Neural cell (in vitro differentiated cells): ENCODE data around the gene H6PD. TPM values are rescaled to one million over a fixed set of nuclear protein-coding genes. Genes with fewer than 3 reads are reported as not detected.

ENCODE experiments used
- H2AFZ ChIP-seq: fragments of 200-600, 300-800 bp; sonication (generic), shearing (Covaris generic); 2 replicates; pipeline ENCODE4 v1.6.0; 2014; ENCODE audit warnings: low read depth, mild to moderate bottlenecking, antibody characterized with exemption, low read length, moderate library complexity
- H3F3A ChIP-seq: fragments of 200-600 bp; shearing (Covaris generic); 2 replicates; pipeline ENCODE4 v1.6.1; 2016; ENCODE audit warnings: mild to moderate bottlenecking, moderate library complexity, mixed read lengths, antibody characterized with exemption, low read length; ENCODE audit not compliant: insufficient read depth, poor library complexity, severe bottlenecking
- H3K27ac ChIP-seq: fragments of 200-600, 300-800 bp; sonication (generic), shearing (Covaris generic); 2 replicates; pipeline ENCODE4 v1.5.1; 2014; ENCODE audit warnings: mild to moderate bottlenecking, low read length, moderate library complexity
- H3K27me3 ChIP-seq: fragments of 300-800, 200-600 bp; sonication (generic), shearing (Covaris generic); 2 replicates; pipeline ENCODE4 v1.6.0; 2014; ENCODE audit warnings: mild to moderate bottlenecking, low read depth, low read length, moderate library complexity; ENCODE audit not compliant: insufficient read depth
- H3K36me3 ChIP-seq: fragments of 300-800, 200-600 bp; sonication (generic), shearing (Covaris generic); 2 replicates; pipeline ENCODE4 v1.5.1; 2014; ENCODE audit warnings: mild to moderate bottlenecking, antibody characterized with exemption, low read length, moderate library complexity; ENCODE audit not compliant: insufficient read depth
- H3K4me2 ChIP-seq: fragments of 300-800, 200-600 bp; sonication (generic), shearing (Covaris generic); 2 replicates; pipeline ENCODE4 v1.6.0; 2014; ENCODE audit warnings: mild to moderate bottlenecking, low read length
- H3K4me3 ChIP-seq: fragments of 300-800, 200-600 bp; sonication (generic), shearing (Covaris generic); 2 replicates; pipeline ENCODE4 v1.5.1; 2014; ENCODE audit warnings: mild to moderate bottlenecking, low read length, moderate library complexity
- H3K79me2 ChIP-seq: fragments of 200-600 bp; shearing (Covaris generic); replicated peaks from 2 replicates; pipeline ENCODE4 v1.6.0; 2014; ENCODE audit warnings: mild to moderate bottlenecking, low read length, moderate library complexity; ENCODE audit not compliant: insufficient read depth
- H3K9ac ChIP-seq: fragments of 300-800, 200-600 bp; sonication (generic), shearing (Covaris generic); 2 replicates; pipeline ENCODE4 v1.6.1; 2016; ENCODE audit warnings: mild to moderate bottlenecking, low read length, mixed read lengths
- H3K9me2 ChIP-seq: fragments of 200-600 bp; shearing (Covaris generic); 2 replicates; pipeline ENCODE4 v1.6.1; 2016; ENCODE audit warnings: mild to moderate bottlenecking, low read length, mixed read lengths; ENCODE audit not compliant: insufficient read depth
- H3K9me3 ChIP-seq: fragments of 200-600, 300-800 bp; sonication (generic), shearing (Covaris generic); 2 replicates; pipeline ENCODE4 v1.6.1; 2016; ENCODE audit warnings: mild to moderate bottlenecking, mixed run types, low read length, moderate library complexity, mixed read lengths
- H4K20me1 ChIP-seq: fragments of 200-600 bp; shearing (Covaris generic); 2 replicates; pipeline ENCODE4 v1.6.1; 2016; ENCODE audit warnings: mild to moderate bottlenecking, mixed run types; ENCODE audit not compliant: insufficient read depth
- EP300 ChIP-seq: fragments of 450-650 bp; conservative IDR thresholded peaks from 2 replicates; pipeline ENCODE4 v1.6.1; 2014; ENCODE audit warnings: antibody characterized with exemption, mild to moderate bottlenecking, moderate library complexity; ENCODE audit not compliant: poor library complexity, severe bottlenecking
- EZH2 ChIP-seq: fragments of 200-600, 300-800 bp; shearing (Covaris generic), sonication (generic); IDR thresholded peaks from 2 replicates; pipeline ENCODE4 v1.6.1; 2014; ENCODE audit warnings: antibody characterized with exemption, low read length, borderline replicate concordance, mild to moderate bottlenecking; ENCODE audit not compliant: insufficient read depth, poor library complexity, severe bottlenecking
- MXI1 ChIP-seq: fragments of 450-650 bp; conservative IDR thresholded peaks from 2 replicates; pipeline ENCODE4 v1.6.1; 2014; ENCODE audit warnings: antibody characterized with exemption, mild to moderate bottlenecking; ENCODE audit not compliant: poor library complexity, severe bottlenecking
- POLR2AphosphoS5 ChIP-seq: IDR thresholded peaks from 2 replicates; pipeline ENCODE4 v1.6.1; 2012
- RAD21 ChIP-seq: fragments of 450-650 bp; conservative IDR thresholded peaks from 2 replicates; pipeline ENCODE4 v1.6.1; 2014; ENCODE audit warnings: antibody characterized with exemption, mild to moderate bottlenecking, moderate library complexity
- SMC3 ChIP-seq: fragments of 450-650 bp; conservative IDR thresholded peaks from 2 replicates; pipeline ENCODE4 v1.6.1; 2014; ENCODE audit warnings: antibody characterized with exemption, mild to moderate bottlenecking, moderate library complexity; ENCODE audit not compliant: poor library complexity
- TAF1 ChIP-seq: IDR thresholded peaks from 2 replicates; pipeline ENCODE4 v1.6.1; 2012; ENCODE audit warnings: low read depth
- polyA plus RNA-seq: library from polyadenylated mRNA; depleted of rRNA; stranded (reverse); fragments of >200 nt; gene quantifications from 2 replicates; pipeline ENCODE4 v1.2.3, GENCODE V29; 2014
- TF ChIP-seq, protein P1 (sequence below): fragments of 450-650 bp; IDR thresholded peaks from 2 replicates; pipeline ENCODE4 v1.5.1; 2014; ENCODE audit warnings: antibody characterized with exemption, mild to moderate bottlenecking, moderate library complexity; ENCODE audit not compliant: poor library complexity, severe bottlenecking
- TF ChIP-seq, protein P2 (sequence below): IDR thresholded peaks from 2 replicates; pipeline ENCODE4 v1.6.1; 2012; ENCODE audit warnings: borderline replicate concordance

The H6PD gene
- polyA plus RNA-seq, 1 donor from 2014 or later = 4.6 TPM

DNA sequence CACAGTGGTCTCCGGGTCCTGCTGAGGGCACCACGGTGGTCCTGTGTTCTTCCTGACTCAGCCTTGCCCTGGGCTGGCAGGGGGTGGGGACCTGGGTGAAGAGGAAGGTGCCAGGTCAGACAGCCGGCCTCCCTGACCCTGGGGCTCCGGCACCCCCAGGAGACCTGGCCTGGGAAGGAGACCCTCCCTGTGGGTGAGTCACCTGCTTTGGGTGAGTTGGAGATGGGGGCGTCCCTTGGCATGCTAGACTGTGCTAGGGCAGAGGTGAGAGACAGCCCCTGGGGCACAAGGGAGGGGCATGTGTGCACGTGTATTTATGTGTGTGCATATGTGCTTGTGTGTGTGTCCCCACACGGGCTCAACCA, 81.5 kb downstream of the H6PD start:
- Histone ChIP-seq H3K79me2 (no peaks in the 10 kb centered on the region), H3K4me2 (no peak overlapping the region), H2AFZ (no peak overlapping the region)

DNA sequence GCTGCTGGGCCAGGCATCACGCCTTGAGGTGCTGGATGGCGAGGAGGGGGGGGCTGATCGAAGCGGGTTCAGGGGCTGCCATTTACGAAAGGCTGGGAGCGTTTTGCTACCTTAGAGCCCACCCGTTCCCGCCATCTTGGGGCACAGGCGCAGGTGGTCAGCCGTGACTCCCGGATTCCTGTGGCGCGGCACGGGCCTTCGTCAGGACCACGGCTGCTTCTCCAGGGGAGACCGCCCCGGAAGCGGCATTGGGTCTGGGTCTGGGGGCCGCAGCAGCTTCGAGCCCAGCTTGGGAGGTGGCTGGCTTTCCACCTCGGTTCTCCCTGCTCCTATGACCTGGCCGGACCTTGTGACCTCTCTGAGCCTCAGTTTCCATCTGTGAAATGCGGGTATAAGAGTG, 81.9 kb downstream of the H6PD start:
- Histone ChIP-seq H3K4me2 (no peak overlapping the region), H3K36me3 (no peaks in the 10 kb centered on the region), H3K27ac (no peak overlapping the region), H3F3A (no peaks in the 10 kb centered on the region), H3K4me3 (no peak overlapping the region), H3K9me2 (no peaks in the 10 kb centered on the region), H3K27me3 (no peaks in the 10 kb centered on the region), H2AFZ (no peak overlapping the region), H3K79me2 (no peaks in the 10 kb centered on the region), H3K9ac (no peak overlapping the region), H3K9me3 (no peaks in the 10 kb centered on the region), H4K20me1 (no peaks in the 10 kb centered on the region)
- TF ChIP-seq, protein P1, sequence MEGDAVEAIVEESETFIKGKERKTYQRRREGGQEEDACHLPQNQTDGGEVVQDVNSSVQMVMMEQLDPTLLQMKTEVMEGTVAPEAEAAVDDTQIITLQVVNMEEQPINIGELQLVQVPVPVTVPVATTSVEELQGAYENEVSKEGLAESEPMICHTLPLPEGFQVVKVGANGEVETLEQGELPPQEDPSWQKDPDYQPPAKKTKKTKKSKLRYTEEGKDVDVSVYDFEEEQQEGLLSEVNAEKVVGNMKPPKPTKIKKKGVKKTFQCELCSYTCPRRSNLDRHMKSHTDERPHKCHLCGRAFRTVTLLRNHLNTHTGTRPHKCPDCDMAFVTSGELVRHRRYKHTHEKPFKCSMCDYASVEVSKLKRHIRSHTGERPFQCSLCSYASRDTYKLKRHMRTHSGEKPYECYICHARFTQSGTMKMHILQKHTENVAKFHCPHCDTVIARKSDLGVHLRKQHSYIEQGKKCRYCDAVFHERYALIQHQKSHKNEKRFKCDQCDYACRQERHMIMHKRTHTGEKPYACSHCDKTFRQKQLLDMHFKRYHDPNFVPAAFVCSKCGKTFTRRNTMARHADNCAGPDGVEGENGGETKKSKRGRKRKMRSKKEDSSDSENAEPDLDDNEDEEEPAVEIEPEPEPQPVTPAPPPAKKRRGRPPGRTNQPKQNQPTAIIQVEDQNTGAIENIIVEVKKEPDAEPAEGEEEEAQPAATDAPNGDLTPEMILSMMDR = no peak
- TF ChIP-seq POLR2AphosphoS5 = no peak
- TF ChIP-seq RAD21 = no peak
- TF ChIP-seq TAF1 = no peak
- TF ChIP-seq SMC3 = no peak
- TF ChIP-seq MXI1 = no peak
- TF ChIP-seq EZH2 = no peak
- TF ChIP-seq EP300 = no peak
- TF ChIP-seq, protein P2, sequence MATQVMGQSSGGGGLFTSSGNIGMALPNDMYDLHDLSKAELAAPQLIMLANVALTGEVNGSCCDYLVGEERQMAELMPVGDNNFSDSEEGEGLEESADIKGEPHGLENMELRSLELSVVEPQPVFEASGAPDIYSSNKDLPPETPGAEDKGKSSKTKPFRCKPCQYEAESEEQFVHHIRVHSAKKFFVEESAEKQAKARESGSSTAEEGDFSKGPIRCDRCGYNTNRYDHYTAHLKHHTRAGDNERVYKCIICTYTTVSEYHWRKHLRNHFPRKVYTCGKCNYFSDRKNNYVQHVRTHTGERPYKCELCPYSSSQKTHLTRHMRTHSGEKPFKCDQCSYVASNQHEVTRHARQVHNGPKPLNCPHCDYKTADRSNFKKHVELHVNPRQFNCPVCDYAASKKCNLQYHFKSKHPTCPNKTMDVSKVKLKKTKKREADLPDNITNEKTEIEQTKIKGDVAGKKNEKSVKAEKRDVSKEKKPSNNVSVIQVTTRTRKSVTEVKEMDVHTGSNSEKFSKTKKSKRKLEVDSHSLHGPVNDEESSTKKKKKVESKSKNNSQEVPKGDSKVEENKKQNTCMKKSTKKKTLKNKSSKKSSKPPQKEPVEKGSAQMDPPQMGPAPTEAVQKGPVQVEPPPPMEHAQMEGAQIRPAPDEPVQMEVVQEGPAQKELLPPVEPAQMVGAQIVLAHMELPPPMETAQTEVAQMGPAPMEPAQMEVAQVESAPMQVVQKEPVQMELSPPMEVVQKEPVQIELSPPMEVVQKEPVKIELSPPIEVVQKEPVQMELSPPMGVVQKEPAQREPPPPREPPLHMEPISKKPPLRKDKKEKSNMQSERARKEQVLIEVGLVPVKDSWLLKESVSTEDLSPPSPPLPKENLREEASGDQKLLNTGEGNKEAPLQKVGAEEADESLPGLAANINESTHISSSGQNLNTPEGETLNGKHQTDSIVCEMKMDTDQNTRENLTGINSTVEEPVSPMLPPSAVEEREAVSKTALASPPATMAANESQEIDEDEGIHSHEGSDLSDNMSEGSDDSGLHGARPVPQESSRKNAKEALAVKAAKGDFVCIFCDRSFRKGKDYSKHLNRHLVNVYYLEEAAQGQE = no peak

More for the DNA sequence above, 81.5 kb downstream of the H6PD start:
- no peak overlapping the region for H3K27ac ChIP-seq
- H3K36me3 ChIP-seq = no peaks in the 10 kb centered on the region
- no peaks in the 10 kb centered on the region for H3K27me3 ChIP-seq
- H4K20me1 ChIP-seq = no peaks in the 10 kb centered on the region
- H3K9ac ChIP-seq = no peak overlapping the region
- H3K9me3 ChIP-seq = no peaks in the 10 kb centered on the region
- no peaks in the 10 kb centered on the region for H3F3A ChIP-seq
- H3K9me2 ChIP-seq = no peaks in the 10 kb centered on the region
- no peak overlapping the region for H3K4me3 ChIP-seq
- no peak for TF ChIP-seq RAD21
- no peak for TF ChIP-seq TAF1
- TF ChIP-seq, protein P1 = no peak
- TF ChIP-seq, protein P2 = no peak
- TF ChIP-seq SMC3 = no peak
- no peak for TF ChIP-seq EZH2
- TF ChIP-seq EP300 = no peak
- no peak for TF ChIP-seq MXI1
- TF ChIP-seq POLR2AphosphoS5 = no peak
